HT-29 (cell line): ENCODE measurements around the gene CDC42BPB. TPM values are rescaled to one million over a fixed set of nuclear protein-coding genes. Genes with fewer than 3 reads are reported as not detected.

Source experiments
- DNase-seq: peaks from one replicate; pipeline ENCODE4 v3.0.0-alpha.2; 2015; ENCODE audit warnings: low spot score
- total RNA-seq: library from RNA; depleted of rRNA; stranded (reverse); fragments of >200 nt; shearing (Covaris generic); gene quantifications from 2 replicates; pipeline ENCODE4 v1.2.3, GENCODE V29; 2014

CDC42BPB gene
- total RNA-seq, 1 experiment from 2014 or later: 51.0 TPM

DNA sequence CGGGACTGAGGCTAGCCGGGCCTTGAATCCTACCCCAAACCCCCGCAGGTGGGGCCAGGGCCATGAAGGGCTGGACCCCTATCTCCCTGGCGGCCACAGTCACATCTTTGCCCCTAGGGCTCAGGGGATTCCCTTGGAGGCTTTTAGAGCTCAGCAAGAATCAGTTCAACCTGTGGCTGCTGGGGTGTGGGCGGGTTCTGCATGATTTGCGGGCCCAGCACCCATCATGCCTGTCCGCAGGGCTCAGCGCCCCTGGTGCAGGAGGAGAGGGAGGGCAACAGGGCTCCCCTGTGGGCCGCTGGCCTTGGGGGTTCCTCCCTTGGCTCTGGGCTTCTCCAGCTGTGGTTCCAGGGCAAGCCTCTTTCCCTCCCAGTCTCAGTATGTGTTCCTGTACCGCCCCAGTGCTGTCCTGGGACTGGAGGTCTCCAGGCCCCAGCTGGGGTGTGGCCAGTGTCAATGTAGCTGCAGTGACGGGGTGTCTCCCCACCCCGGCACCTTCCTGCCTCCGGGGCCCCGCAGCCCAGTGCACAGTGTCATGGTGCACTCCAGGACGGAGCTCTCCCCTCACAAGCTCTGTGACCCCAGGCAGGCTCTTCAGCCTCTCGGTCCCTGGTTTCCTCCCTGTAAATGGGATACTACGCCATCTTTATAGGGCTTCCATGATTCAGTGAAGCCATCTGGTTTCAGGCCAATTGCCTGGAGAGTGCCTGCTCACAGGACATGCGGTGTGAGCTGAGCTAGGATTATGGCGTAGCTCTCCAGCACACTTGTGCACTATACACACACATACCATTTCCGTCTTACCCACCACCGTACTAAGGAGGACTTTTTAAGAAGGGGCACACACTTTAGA, 16.8 kb upstream of the CDC42BPB start:
- DNase-seq: peak; percentile 49

DNA sequence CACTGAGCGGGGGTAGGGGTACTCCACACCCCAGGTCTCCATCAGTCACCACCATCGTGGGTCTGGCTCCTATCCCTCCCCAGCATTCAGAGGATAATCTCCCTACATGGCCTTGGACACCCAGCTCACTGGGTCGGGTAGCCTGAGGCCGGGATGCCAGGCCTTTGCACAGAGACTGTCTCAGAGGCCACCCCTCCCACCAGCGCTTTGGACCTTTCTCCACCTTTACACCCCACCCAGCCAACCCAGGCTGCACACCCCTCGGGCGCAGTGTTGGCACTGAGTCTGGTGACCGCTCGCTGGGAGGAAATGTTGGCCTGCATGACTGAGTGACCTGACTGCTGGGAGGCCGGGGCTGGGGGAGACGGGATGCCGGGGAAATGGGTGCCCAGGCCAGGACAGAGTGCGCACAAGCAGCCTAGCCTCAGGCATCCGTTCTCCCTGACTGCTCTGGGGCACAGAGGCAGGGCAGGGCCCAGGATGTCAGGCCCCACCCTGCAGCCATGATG, 16.1 kb upstream of the CDC42BPB start:
- DNase-seq: peak; percentile 54

DNA sequence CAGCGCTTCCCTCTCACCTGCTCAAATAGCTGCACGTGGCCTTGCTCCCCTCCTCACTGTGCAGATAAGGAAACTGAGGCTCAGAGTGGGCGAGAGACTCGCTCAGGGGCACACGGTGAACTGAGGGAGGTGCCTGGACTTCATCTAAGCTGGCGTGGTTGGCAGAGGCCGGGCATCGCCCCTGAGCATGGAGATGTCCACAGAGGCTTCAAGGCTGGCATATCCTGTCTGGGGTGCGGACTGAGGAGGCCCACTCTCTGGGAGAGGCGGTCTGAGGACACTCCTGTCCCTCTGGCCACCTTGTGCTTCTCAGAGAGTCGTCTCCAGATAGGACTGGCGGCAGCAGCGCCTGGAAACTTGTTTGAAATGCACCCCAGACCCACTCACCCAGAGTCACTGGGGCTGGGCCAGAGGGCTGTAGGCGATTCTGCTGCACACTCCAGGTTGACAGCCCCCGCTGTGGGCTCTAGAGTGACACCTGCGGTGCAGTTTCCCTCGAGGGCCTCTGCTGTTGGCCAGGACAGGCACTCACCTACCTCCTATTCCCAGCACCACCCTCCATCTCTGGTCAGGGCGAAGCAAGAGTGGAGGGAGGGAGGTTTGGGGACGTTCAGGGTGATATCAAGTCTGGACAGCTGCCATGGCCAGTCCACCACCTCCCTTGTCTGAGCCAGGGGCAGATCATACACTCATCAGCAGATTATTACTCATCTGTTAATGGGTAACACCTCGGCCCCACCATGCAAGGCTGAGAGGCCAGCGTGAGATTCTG, 15.4 kb upstream of the CDC42BPB start:
- peak; percentile 74 for DNase-seq

- DNase-seq: peak; percentile 59
Observed at GRCh38 chr14:103071544-103072251, 14.3 kb upstream of the CDC42BPB start.

- DNase-seq: no peak
Observed at GRCh38 chr14:103070971-103071542, 13.7 kb upstream of the CDC42BPB start.

DNA sequence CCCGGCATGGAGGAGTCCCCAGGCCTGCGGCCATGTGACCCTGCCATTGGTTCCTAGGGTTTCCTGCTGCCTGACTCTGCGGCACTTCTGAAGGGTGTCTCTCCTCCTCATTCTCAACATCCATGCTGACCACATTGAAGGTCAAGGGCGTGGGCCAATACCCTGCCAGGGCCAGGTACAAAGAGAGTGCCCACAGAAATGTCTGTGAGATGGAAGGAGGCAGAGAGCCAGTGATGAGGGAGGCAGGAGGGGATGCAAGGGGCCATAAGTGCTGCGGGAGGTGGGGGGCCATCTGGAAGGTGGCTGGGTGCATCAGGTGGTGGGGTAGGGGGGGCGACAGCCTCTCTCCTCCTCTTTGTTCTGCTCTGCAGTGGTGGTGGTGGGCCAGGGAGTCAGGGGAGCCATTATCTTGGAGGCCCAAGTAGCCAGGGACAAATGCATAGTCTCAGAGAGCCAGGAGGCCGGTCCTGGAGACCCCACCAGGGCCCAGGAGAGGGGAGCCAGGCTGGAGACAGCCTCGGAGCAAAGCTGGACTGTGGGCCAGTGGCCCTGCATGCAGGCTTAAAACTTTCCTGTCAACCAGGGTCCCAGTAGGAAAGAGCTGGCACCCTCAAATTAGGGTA, 13.0 kb upstream of the CDC42BPB start:
- no peak for DNase-seq

- no peak for DNase-seq
Observed at GRCh38 chr14:103068351-103069073, 11.2 kb upstream of the CDC42BPB start.

GRCh38 chr14:103067231-103067954, 10.0 kb upstream of the CDC42BPB start:
- no peak for DNase-seq

GRCh38 chr14:103066399-103066798, 9.1 kb upstream of the CDC42BPB start:
- DNase-seq: no peak

DNA sequence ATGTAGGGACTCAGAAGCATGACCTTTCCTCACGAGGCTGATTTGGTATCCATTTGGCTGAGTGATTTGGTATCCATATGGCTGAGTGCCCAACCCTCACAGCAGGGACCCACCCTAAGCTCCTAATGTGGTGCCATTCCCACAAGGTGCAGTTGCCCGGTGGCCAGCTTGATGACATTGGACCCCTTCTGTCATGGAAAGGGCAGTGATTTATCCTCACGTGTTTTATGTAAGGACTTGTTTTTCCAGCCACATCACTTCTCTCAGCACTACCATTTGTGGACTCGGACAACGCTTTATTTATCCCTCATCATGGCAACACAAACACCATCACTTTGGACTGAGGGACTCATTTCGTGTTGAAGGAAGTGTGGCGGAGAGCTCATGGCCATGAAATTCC, 8.5 kb upstream of the CDC42BPB start:
- no peak for DNase-seq

DNA sequence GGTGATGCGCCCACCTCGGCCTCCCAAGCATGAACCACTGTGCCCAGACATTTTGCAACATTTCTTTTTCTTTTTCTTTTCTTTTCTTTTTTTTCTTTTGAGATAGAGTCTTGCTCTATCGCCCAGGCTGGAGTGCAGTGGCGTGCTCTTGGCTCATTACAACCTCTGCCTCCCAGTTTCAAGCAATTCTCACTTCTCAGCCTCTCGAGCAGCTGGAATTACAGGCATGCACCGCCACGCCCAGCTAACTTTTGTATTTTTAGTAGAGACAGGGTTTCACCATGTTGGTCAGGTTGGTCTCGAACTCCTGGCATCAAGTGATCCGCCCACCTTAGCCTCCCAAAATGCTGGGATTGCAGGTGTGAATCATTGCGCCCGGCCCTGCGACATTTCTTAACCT, 7.6 kb upstream of the CDC42BPB start:
- no peak for DNase-seq

GRCh38 chr14:103064436-103064835, 7.1 kb upstream of the CDC42BPB start:
- no peak for DNase-seq

DNA sequence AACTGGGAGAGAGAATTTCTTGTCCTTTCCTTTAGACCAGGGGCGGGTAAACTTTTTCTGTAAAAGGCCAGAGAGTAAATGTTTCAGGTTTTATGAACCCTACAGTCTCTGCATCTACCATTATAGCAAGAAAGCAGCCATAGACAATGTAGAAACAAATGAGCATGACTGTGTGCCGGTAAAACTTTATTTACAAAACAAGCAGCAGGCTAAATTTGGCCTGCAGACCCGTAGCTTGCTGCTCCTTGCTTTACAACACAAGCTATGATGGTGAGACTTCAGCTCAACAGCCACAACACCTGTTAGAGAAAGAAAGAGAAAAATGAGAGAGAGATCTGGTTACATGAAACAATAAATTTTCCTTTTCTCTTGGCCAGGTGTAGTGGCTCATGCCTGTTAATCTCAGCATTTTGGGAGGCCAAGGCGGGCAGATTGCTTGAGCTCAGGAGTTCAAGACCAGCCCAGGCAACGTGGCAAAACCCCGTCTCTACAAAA, 4.2 kb upstream of the CDC42BPB start:
- DNase-seq: no peak

GRCh38 chr14:103059556-103059955, 2.2 kb upstream of the CDC42BPB start:
- DNase-seq: no peak

GRCh38 chr14:103058164-103059055, 1.1 kb upstream of the CDC42BPB start:
- peak; percentile 7 for DNase-seq

DNA sequence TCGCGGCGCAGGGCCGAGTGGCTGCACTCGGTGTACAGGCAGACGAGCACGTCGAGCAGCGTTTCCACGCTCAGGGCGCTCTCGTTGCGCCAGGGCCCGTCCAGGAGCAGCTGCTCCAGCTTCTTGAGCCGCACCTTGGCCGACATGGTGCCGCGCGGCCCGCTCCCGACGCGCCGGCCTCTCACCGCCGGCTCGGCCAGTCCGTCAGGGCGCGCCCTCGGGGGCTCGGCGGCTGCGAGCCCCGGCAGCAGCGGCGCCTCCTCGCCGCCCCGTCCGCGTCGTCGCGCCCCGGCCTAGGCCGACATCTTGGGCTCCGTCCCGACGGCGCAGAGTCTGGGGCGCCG, 349 bp downstream of the CDC42BPB start:
- DNase-seq: peak; percentile 16

- peak; percentile 28 for DNase-seq
Observed at GRCh38 chr14:103056322-103057027, 874 bp downstream of the CDC42BPB start.

DNA sequence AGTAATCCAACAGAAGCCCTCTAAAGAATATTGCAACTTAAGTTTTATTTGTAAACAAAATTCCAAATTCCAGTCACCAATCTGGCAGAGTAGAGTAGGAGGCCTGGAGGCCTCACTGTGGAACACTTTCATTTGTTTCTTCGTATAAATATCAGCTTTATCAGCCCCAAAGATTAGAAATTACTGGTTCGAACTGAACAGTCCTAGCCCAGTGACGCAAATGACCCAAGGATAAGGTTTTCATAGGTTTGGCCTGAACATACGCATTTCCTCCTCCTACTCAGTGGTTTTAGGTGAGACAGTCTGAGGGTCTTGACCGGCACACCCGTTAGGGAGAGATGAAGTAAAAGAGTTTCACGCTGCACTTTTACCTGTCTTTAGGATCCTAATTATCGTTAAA, 1.7 kb downstream of the CDC42BPB start:
- no peak for DNase-seq
